SK-N-SH (cell line): ENCODE data around the gene SMAD3.

Experiments
- CHD2 ChIP-seq: fragments of 150-350 bp; IDR thresholded peaks from 2 replicates; pipeline ENCODE4 v1.6.1; 2018; ENCODE audit warnings: low read length; ENCODE audit not compliant: partially characterized antibody
- CTCF ChIP-seq: fragments of 200-600 bp; sonication (generic); IDR thresholded peaks from 2 replicates; pipeline ENCODE4 v1.6.1; 2017; ENCODE audit warnings: antibody characterized with exemption, mild to moderate bottlenecking, moderate library complexity
- EP300 ChIP-seq, 2 experiments: IDR thresholded peaks; 2 replicates each; pipeline versions ENCODE4 v1.4.0 to v1.6.1; 2012; ENCODE audit warnings: borderline replicate concordance in 1 of 2, low read depth in 1 of 2, low read length in 1 of 2
- EZH2phosphoT487 ChIP-seq: fragments of 200-600 bp; sonication (generic); IDR thresholded peaks from 2 replicates; pipeline ENCODE4 v1.6.1; 2017; ENCODE audit warnings: low read depth, mixed run types, mild to moderate bottlenecking, antibody characterized with exemption, moderate library complexity, borderline replicate concordance
- FOSL2 ChIP-seq: IDR thresholded peaks from 2 replicates; pipeline ENCODE4 v1.4.0; 2012; ENCODE audit warnings: low read depth, mild to moderate bottlenecking, moderate library complexity, borderline replicate concordance
- FOXM1 ChIP-seq: IDR thresholded peaks from 2 replicates; pipeline ENCODE4 v1.4.0; 2012; ENCODE audit warnings: low read depth, mild to moderate bottlenecking
- MXI1 ChIP-seq: IDR thresholded peaks from 2 replicates; pipeline ENCODE4 v1.6.1; 2012; ENCODE audit warnings: mild to moderate bottlenecking, low read depth, low read length, improper control_type of control experiment
- NFIC ChIP-seq: IDR thresholded peaks from 2 replicates; pipeline ENCODE4 v1.4.0; 2012; ENCODE audit warnings: borderline replicate concordance
- NRF1 ChIP-seq: IDR thresholded peaks from 2 replicates; pipeline ENCODE4 v1.6.1; 2012; ENCODE audit warnings: low read depth, mild to moderate bottlenecking, low read length
- POLR2AphosphoS5 ChIP-seq: IDR thresholded peaks from 2 replicates; pipeline ENCODE4 v1.6.1; 2012; ENCODE audit warnings: low read depth, low read length
- RAD21 ChIP-seq: IDR thresholded peaks from 2 replicates; pipeline ENCODE4 v1.6.1; 2012; ENCODE audit warnings: mild to moderate bottlenecking, low read length
- SIN3A ChIP-seq: IDR thresholded peaks from 2 replicates; pipeline ENCODE4 v1.6.1; 2012; ENCODE audit warnings: low read depth, mild to moderate bottlenecking, low read length, moderate library complexity, borderline replicate concordance
- USF1 ChIP-seq: IDR thresholded peaks from 2 replicates; pipeline ENCODE4 v1.4.0; 2012; ENCODE audit warnings: low read depth, borderline replicate concordance
- USF2 ChIP-seq: fragments of 150-350 bp; IDR thresholded peaks from 2 replicates; pipeline ENCODE4 v1.6.1; 2017; ENCODE audit warnings: antibody characterized with exemption, low read length, low read depth, borderline replicate concordance

GRCh38 chr15:67207555-67208207, 142.3 kb downstream of the SMAD3 start:
- no peak for TF ChIP-seq CHD2
- no peak for TF ChIP-seq USF2
- TF ChIP-seq EP300 (IDR thresholded peaks at IDR 0.05; ENCODE audit: borderline replicate concordance in 1 of 2, low read depth in 1 of 2, low read length in 1 of 2), result no peak
- TF ChIP-seq CTCF, result no peak
- no peak for TF ChIP-seq SIN3A
- TF ChIP-seq NFIC, result no peak
- no peak for TF ChIP-seq RAD21
- no peak for TF ChIP-seq POLR2AphosphoS5
- TF ChIP-seq FOSL2, result no peak
- TF ChIP-seq EZH2phosphoT487, result no peak
- no peak for TF ChIP-seq MXI1
- TF ChIP-seq NRF1, result no peak
- TF ChIP-seq FOXM1, result no peak
- no peak for TF ChIP-seq USF1
